GM21786 (cell line): ENCODE data around the gene SNRPN.
"Not testable (repeated sequence)": the region's sequence is repeated elsewhere in the genome, so short reads cannot be mapped to it uniquely, and the experiment has no call there.

Source experiments
- ATAC-seq: cut with Tn5 transposase; IDR thresholded peaks from one replicate; pipeline ENCODE4 v1.9.1; 2021; ENCODE audit not compliant: unreplicated experiment

SNRPN gene

GRCh38 chr15:24966364-24967103, 11.7 kb downstream of the SNRPN start:
- no peak for ATAC-seq

- no peak for ATAC-seq
Measured at GRCh38 chr15:24971052-24971451, 16.3 kb downstream of the SNRPN start.

- no peak for ATAC-seq
Measured at GRCh38 chr15:24971772-24972171, 17.0 kb downstream of the SNRPN start.

- ATAC-seq: not testable (repeated sequence)
Measured at GRCh38 chr15:24972707-24973106, 17.9 kb downstream of the SNRPN start.

GRCh38 chr15:24976932-24977331, 22.1 kb downstream of the SNRPN start:
- ATAC-seq: no peak

GRCh38 chr15:24977686-24978085, 22.9 kb downstream of the SNRPN start:
- ATAC-seq: no peak

- no peak for ATAC-seq
Measured at GRCh38 chr15:24985224-24985623, 30.4 kb downstream of the SNRPN start.

- no peak for ATAC-seq
Measured at GRCh38 chr15:24986653-24987052, 31.9 kb downstream of the SNRPN start.

GRCh38 chr15:25019434-25019833, 64.6 kb downstream of the SNRPN start:
- no peak for ATAC-seq

- no peak for ATAC-seq
Measured at GRCh38 chr15:25022233-25022632, 67.4 kb downstream of the SNRPN start.
